OCI-LY1 (cell line): ENCODE results near the gene TASP1.
"Not testable (repeated sequence)": the region's sequence is repeated elsewhere in the genome, so short reads cannot be mapped to it uniquely, and the experiment has no call there.

Experiments used
- CTCF ChIP-seq: fragments of 200-600 bp; sonication (generic), shearing (Covaris generic); IDR thresholded peaks from 2 replicates; pipeline ENCODE4 v1.5.1; 2017; ENCODE audit warnings: mild to moderate bottlenecking, antibody characterized with exemption, low read length, moderate library complexity, mixed read lengths
- EZH2 ChIP-seq: fragments of 200-600 bp; sonication (generic), shearing (Covaris generic); IDR thresholded peaks from 2 replicates; pipeline ENCODE4 v1.8.0; 2017; ENCODE audit warnings: borderline replicate concordance, mixed run types, mild to moderate bottlenecking, antibody characterized with exemption, low read length, moderate library complexity, mixed read lengths

GRCh38 chr20:13627525-13627924 lies 11.2 kb downstream of the TASP1 start:
- TF ChIP-seq CTCF, EZH2: not testable (repeated sequence)
